A549 (cell line): ENCODE results near the gene ZGLP1. TPM values are rescaled to one million over a fixed set of nuclear protein-coding genes. Genes with fewer than 3 reads are reported as not detected.
A peak's percentile ranks its signal among the peaks of the same experiment; 100 is the strongest.

Experiments used
- ATAC-seq, 2 experiments: fragments of 200-7000 bp in 1 of 2; fragments of >200 bp in 1 of 2; cut with Nextera tagmentation in 1 of 2; cut with Tn5 transposase in 1 of 2; 3 replicates each; pipeline versions ENCODE4 v1.8.0 to v1.9.1; 2018 to 2020; ENCODE audit warnings: mild to moderate bottlenecking in 1 of 2, moderate library complexity in 1 of 2
- CTCF ChIA-PET: fragments of 300-600 bp; sonication (Branson Sonifier 250); formaldehyde crosslinking; extraction: SDS; loops from one replicate; lab custom pipeline; 2021; ENCODE audit warnings: antibody characterized with exemption, inconsistent platforms; lab: Yijun Ruan, JAX
- POLR2A ChIA-PET: fragments of 350-600 bp; formaldehyde crosslinking; extraction: SDS; loops from one replicate; lab custom pipeline; 2021; ENCODE audit warnings: antibody characterized with exemption, inconsistent platforms; lab: Yijun Ruan, JAX
- DNase-seq, 2 experiments: peaks; one replicate each; pipeline versions ENCODE4 v3.0.0 to v3.0.0-alpha.2; 2011 to 2016; ENCODE audit warnings: low read depth in 1 of 2, low spot score in 1 of 2
- FAIRE-seq: peaks from 2 replicates; lab custom pipeline; 2011; peaks lifted over from hg19 to GRCh38; lab: Jason Lieb, UNC
- H3K27ac ChIP-seq, 2 experiments: fragments of >200 bp; sonication (Bioruptor Twin); formaldehyde crosslinking; 3 replicates each; pipeline ENCODE4 v1.5.1; 2016 to 2017
- H3K4me1 ChIP-seq: fragments of >200 bp; sonication (Bioruptor Twin); formaldehyde crosslinking; 3 replicates; pipeline ENCODE4 v1.6.1; 2016
- H3K4me2 ChIP-seq: fragments of >200 bp; sonication (Bioruptor Twin); formaldehyde crosslinking; 3 replicates; pipeline ENCODE4 v1.6.1; 2016
- H3K4me3 ChIP-seq: fragments of >200 bp; sonication (Bioruptor Twin); formaldehyde crosslinking; 3 replicates; pipeline ENCODE4 v1.5.1; 2016
- H3K9me3 ChIP-seq: fragments of >200 bp; sonication (Bioruptor Twin); formaldehyde crosslinking; 3 replicates; pipeline ENCODE4 v1.6.1; 2016
- BCL3 ChIP-seq: fragments of >200 bp; sonication (Bioruptor Twin); formaldehyde crosslinking; IDR thresholded peaks from 3 replicates; pipeline ENCODE4 v1.6.1; 2016
- CEBPB ChIP-seq, 2 experiments: fragments of >200 bp in 1 of 2; sonication (Bioruptor Twin) in 1 of 2; formaldehyde crosslinking in 1 of 2; IDR thresholded peaks; 2 replicates each; pipeline ENCODE4 v1.6.1; 2012 to 2016
- E2F6 ChIP-seq: IDR thresholded peaks from 2 replicates; pipeline ENCODE4 v1.6.1; 2012; ENCODE audit warnings: low read depth, borderline replicate concordance
- EP300 ChIP-seq, 2 experiments: fragments of >200 bp; sonication (Bioruptor Twin); formaldehyde crosslinking; IDR thresholded peaks; 2 replicates in 1 of 2; 3 replicates in 1 of 2; pipeline ENCODE4 v1.6.1; 2016 to 2017
- ESRRA ChIP-seq: fragments of 150-350 bp; IDR thresholded peaks from 2 replicates; pipeline ENCODE4 v1.6.1; 2014; ENCODE audit warnings: mild to moderate bottlenecking, low read length, borderline replicate concordance
- FOSB ChIP-seq: fragments of 250-450 bp; sonication (Bioruptor Pico); IDR thresholded peaks from 2 replicates; pipeline ENCODE4 v1.5.0; 2020; ENCODE audit warnings: mild to moderate bottlenecking, moderate library complexity
- FOSL2 ChIP-seq, 2 experiments: fragments of 450-650 bp in 1 of 2; fragments of >200 bp in 1 of 2; sonication (Bioruptor Twin) in 1 of 2; formaldehyde crosslinking; IDR thresholded peaks; 2 replicates each; pipeline versions ENCODE4 v1.5.0 to v1.6.1; 2016 to 2020; ENCODE audit warnings: mild to moderate bottlenecking in 1 of 2, moderate library complexity in 1 of 2
- HDAC2 ChIP-seq: fragments of 200-600 bp; sonication (generic); IDR thresholded peaks from 2 replicates; pipeline ENCODE4 v1.6.1; 2016
- HEYL ChIP-seq: fragments of 250-450 bp; sonication (Bioruptor Pico); IDR thresholded peaks from 2 replicates; pipeline ENCODE4 v1.8.0; 2021; ENCODE audit warnings: mild to moderate bottlenecking, moderate library complexity
- JUN ChIP-seq, 2 experiments: fragments of >200 bp; sonication (Bioruptor Twin); formaldehyde crosslinking; IDR thresholded peaks; 2 replicates in 1 of 2; 3 replicates in 1 of 2; pipeline ENCODE4 v1.6.1; 2016 to 2017
- KDM1A ChIP-seq: fragments of 200-600 bp; sonication (generic); IDR thresholded peaks from 2 replicates; pipeline ENCODE4 v1.6.1; 2016; ENCODE audit warnings: low read depth, mild to moderate bottlenecking
- MAX ChIP-seq: IDR thresholded peaks from 2 replicates; pipeline ENCODE4 v1.6.1; 2012
- MAZ ChIP-seq: fragments of 150-350 bp; IDR thresholded peaks from 2 replicates; pipeline ENCODE4 v1.6.1; 2014; ENCODE audit warnings: antibody characterized with exemption, low read depth, low read length, borderline replicate concordance
- NR3C1 ChIP-seq: fragments of >200 bp; sonication (Bioruptor Twin); formaldehyde crosslinking; IDR thresholded peaks from 3 replicates; pipeline ENCODE4 v1.6.1; 2017
- POLR2AphosphoS2 ChIP-seq: conservative IDR thresholded peaks from 2 replicates; pipeline ENCODE4 v1.6.1; 2012; ENCODE audit warnings: low read length, improper control_type of control experiment, inconsistent platforms
- RARB ChIP-seq: fragments of 250-450 bp; sonication (Bioruptor Pico); IDR thresholded peaks from 2 replicates; pipeline ENCODE4 v1.8.0; 2021; ENCODE audit warnings: mild to moderate bottlenecking, moderate library complexity
- RFX5 ChIP-seq: fragments of 450-650 bp; IDR thresholded peaks from 2 replicates; pipeline ENCODE4 v1.7.1; 2014; ENCODE audit warnings: antibody characterized with exemption, mild to moderate bottlenecking, moderate library complexity
- TFCP2L1 ChIP-seq: fragments of 250-450 bp; sonication (Bioruptor Pico); IDR thresholded peaks from 2 replicates; pipeline ENCODE4 v1.5.0; 2021; ENCODE audit warnings: mild to moderate bottlenecking
- TP53 ChIP-seq: fragments of 250-450 bp; sonication (Bioruptor Pico); IDR thresholded peaks from 2 replicates; pipeline ENCODE4 v1.5.0; 2021; ENCODE audit warnings: mild to moderate bottlenecking, moderate library complexity
- ZFP36 ChIP-seq: fragments of 450-650 bp; IDR thresholded peaks from 2 replicates; pipeline ENCODE4 v1.6.1; 2014; ENCODE audit warnings: borderline replicate concordance; ENCODE audit not compliant: partially characterized antibody
- ZNF302 ChIP-seq: fragments of 250-450 bp; sonication (Bioruptor Pico); IDR thresholded peaks from 2 replicates; pipeline ENCODE4 v1.9.0; 2021; ENCODE audit warnings: inconsistent platforms, mild to moderate bottlenecking, moderate library complexity
- ZSCAN20 ChIP-seq: fragments of 250-450 bp; sonication (Bioruptor Pico); IDR thresholded peaks from 2 replicates; pipeline ENCODE4 v1.8.0; 2022; ENCODE audit warnings: mild to moderate bottlenecking, moderate library complexity
- WGBS: methylation state at CpG from one replicate; pipeline ENCODE4 v1.1.6; 2017; ENCODE audit errors: missing lambda C conversion rate; 5-methylcytosine and 5-hydroxymethylcytosine counted together
- polyA plus RNA-seq, 4 experiments: library from polyadenylated mRNA; depleted of rRNA in 3 of 4; stranded (reverse); fragments of >200 nt; fragmentation: RNase III in 1 of 4; extraction: RNeasy Plus Mini Kit Qiagen cat#74134 plus additional on column Dnase treatment in 1 of 4; gene quantifications; 2 replicates in 3 of 4; 3 replicates in 1 of 4; pipeline ENCODE4 v1.2.3, GENCODE V29; 2011 to 2017
- TF ChIP-seq, protein P1 (sequence below): fragments of 450-650 bp; IDR thresholded peaks from 2 replicates; pipeline ENCODE4 v1.6.1; 2014; ENCODE audit warnings: antibody characterized with exemption
- TF ChIP-seq, protein P2 (sequence below): fragments of 200-600 bp; sonication (generic); IDR thresholded peaks from 2 replicates; pipeline ENCODE4 v1.6.1; 2016; ENCODE audit warnings: antibody characterized with exemption, mild to moderate bottlenecking, moderate library complexity

ZGLP1 gene
- polyA plus RNA-seq, 2 of the 4 experiments (the other 2 are of a cell fraction): 0.84 to 1.9 TPM

DNA sequence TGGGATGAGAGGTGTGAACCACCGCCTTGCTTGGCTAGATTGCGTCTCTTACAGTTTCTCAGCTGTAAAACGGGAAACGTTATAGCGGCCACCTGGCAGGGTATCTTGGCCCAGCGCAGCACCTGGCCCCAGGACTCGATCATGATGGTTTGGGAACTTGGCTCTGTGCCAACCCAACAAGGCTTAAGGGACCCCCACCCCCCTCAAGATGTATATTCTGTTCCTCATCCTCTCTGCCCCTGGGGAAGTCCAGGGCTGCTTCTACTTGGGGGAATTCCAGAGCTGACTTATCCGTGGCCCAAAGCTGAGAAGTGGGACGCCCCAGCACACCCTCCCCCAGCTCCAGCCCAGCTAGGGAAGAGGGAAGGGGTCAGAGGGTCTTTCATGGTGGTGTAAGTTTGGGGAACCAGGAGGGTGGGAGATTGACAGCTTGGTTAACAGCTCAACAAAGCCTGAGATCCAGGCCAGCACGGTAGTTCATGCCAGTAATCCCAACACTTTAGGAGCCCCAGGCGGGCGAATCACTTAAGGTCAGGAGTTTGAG, 38.0 kb downstream of the ZGLP1 start:
- FAIRE-seq: no peak
- no peak overlapping the region; the same call in 2 of the 3 replicates for H3K4me2 ChIP-seq

GRCh38 chr19:10270616-10271394, 38.8 kb downstream of the ZGLP1 start, which contains the start of gene ICAM1:
ICAM1 (plus strand) TSS chr19:10271120; CDS start chr19:10271160, 40 bp downstream.
- Histone ChIP-seq H3K4me3 (peak within 1 kb of the TSS; percentile 9; the same call in 1 of the 3 replicates), H3K4me1 (peaks cover 12% of the 10 kb centered on the region), H3K27ac (peak within 1 kb of the TSS in 1 of 2 experiments; percentile 78; a peak in 3 of 6 replicates), H3K4me2 (peak within 1 kb of the TSS; percentile 69), H3K9me3 (no peaks in the 10 kb centered on the region)
- CTCF ChIA-PET: interaction anchor here (0.9 to 6.7 kb wide), 19 partner anchors 11 to 340 kb away, joined by 3 to 104 read pairs (median 7); partner anchors contain the start of genes ICAM4, ICAM5, RAVER1 and TYK2
- ATAC-seq: peak; percentile 33 to 55; a peak in 4 of 6 replicates
- POLR2A ChIA-PET: interaction anchor here (0.8 to 2.3 kb wide), 3 partner anchors 19 to 118 kb away, joined by 4 to 10 read pairs (median 7); partner anchors contain the start of genes ICAM5 and TYK2
- DNase-seq: no peak
- WGBS: 40% methylated on average over 15 of the region's 51 CpGs
- FAIRE-seq: no peak
- TF ChIP-seq ZFP36: no peak
- TF ChIP-seq HEYL (CRISPR knock-in tag): no peak
- no peak for TF ChIP-seq TFCP2L1 (CRISPR knock-in tag)
- TF ChIP-seq HDAC2: no peak
- peak; percentile 54; the same call in 1 of the 2 replicates for TF ChIP-seq MAX
- no peak for TF ChIP-seq FOSL2 (IDR thresholded peaks at IDR 0.05)
- no peak for TF ChIP-seq FOSL2 (CRISPR knock-in tag; IDR thresholded peaks at IDR 0.05)
- TF ChIP-seq, protein P1, sequence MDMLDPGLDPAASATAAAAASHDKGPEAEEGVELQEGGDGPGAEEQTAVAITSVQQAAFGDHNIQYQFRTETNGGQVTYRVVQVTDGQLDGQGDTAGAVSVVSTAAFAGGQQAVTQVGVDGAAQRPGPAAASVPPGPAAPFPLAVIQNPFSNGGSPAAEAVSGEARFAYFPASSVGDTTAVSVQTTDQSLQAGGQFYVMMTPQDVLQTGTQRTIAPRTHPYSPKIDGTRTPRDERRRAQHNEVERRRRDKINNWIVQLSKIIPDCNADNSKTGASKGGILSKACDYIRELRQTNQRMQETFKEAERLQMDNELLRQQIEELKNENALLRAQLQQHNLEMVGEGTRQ: no peak
- TF ChIP-seq POLR2AphosphoS2: no peak
- TF ChIP-seq JUN (IDR thresholded peaks at IDR 0.05): no peak
- TF ChIP-seq RFX5: no peak
- no peak for TF ChIP-seq NR3C1
- TF ChIP-seq KDM1A: no peak
- TF ChIP-seq RARB (CRISPR knock-in tag): no peak
- TF ChIP-seq CEBPB (IDR thresholded peaks at IDR 0.05): no peak
- no peak for TF ChIP-seq ZNF302
- TF ChIP-seq FOSB (CRISPR knock-in tag): no peak
- no peak for TF ChIP-seq ESRRA
- TF ChIP-seq E2F6: peak; percentile 27; the same call in 1 of the 2 replicates

More for the DNA sequence above, 38.0 kb downstream of the ZGLP1 start:
- H3K4me1 ChIP-seq: peaks cover 12% of the 10 kb centered on the region
- H3K27ac ChIP-seq: peak overlapping the region in 1 of 2 experiments; percentile 48; a peak in 1 of 6 replicates
- WGBS: 72% methylated on average over 10 of the region's 12 CpGs
- H3K4me3 ChIP-seq: no peak overlapping the region
- DNase-seq (no peak), ATAC-seq (peak in 1 of 2 experiments; percentile 14; a peak in 1 of 6 replicates)
- TF ChIP-seq, protein P2, sequence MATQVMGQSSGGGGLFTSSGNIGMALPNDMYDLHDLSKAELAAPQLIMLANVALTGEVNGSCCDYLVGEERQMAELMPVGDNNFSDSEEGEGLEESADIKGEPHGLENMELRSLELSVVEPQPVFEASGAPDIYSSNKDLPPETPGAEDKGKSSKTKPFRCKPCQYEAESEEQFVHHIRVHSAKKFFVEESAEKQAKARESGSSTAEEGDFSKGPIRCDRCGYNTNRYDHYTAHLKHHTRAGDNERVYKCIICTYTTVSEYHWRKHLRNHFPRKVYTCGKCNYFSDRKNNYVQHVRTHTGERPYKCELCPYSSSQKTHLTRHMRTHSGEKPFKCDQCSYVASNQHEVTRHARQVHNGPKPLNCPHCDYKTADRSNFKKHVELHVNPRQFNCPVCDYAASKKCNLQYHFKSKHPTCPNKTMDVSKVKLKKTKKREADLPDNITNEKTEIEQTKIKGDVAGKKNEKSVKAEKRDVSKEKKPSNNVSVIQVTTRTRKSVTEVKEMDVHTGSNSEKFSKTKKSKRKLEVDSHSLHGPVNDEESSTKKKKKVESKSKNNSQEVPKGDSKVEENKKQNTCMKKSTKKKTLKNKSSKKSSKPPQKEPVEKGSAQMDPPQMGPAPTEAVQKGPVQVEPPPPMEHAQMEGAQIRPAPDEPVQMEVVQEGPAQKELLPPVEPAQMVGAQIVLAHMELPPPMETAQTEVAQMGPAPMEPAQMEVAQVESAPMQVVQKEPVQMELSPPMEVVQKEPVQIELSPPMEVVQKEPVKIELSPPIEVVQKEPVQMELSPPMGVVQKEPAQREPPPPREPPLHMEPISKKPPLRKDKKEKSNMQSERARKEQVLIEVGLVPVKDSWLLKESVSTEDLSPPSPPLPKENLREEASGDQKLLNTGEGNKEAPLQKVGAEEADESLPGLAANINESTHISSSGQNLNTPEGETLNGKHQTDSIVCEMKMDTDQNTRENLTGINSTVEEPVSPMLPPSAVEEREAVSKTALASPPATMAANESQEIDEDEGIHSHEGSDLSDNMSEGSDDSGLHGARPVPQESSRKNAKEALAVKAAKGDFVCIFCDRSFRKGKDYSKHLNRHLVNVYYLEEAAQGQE: no peak
- no peak for TF ChIP-seq ZSCAN20
- TF ChIP-seq HDAC2: no peak
- no peak for TF ChIP-seq TP53 (CRISPR knock-in tag)
- TF ChIP-seq, protein P1: no peak
- TF ChIP-seq BCL3: no peak
- no peak for TF ChIP-seq EP300 (IDR thresholded peaks at IDR 0.05)
- TF ChIP-seq MAZ: no peak
- ChIA-PET POLR2A (interaction anchor here (0.6 to 1.6 kb wide), 2 partner anchors 18 to 117 kb away, joined by 4 to 7 read pairs; partner anchors contain the start of gene ICAM5), CTCF (interaction anchor here (0.9 to 6.7 kb wide), 13 partner anchors 12 to 340 kb away, joined by 3 to 104 read pairs (median 6); partner anchors contain the start of genes ICAM4, RAVER1 and ZGLP1)
- H3K9me3 ChIP-seq: no peaks in the 10 kb centered on the region
